GM18511 (cell line): ENCODE measurements around the gene SYT6.

Source experiments
- ATAC-seq: cut with Tn5 transposase; IDR thresholded peaks from one replicate; pipeline ENCODE4 v1.9.1; 2021; ENCODE audit warnings: mild to moderate bottlenecking, moderate library complexity; ENCODE audit not compliant: unreplicated experiment

SYT6 gene

DNA sequence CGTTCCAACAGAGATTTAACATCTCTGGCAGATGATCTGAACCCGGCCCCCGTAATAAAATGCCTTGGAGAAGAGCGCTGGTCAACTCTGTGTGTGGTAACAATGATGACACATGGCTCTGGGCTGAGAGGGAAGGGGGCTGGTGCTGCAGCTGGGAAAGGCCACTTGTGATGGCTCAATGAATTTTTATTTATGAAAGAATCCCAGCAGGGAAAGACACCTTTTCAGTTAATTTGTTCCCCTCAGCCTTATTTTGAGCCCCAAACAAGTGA, 59.4 kb downstream of the SYT6 start:
- ATAC-seq = no peak

DNA sequence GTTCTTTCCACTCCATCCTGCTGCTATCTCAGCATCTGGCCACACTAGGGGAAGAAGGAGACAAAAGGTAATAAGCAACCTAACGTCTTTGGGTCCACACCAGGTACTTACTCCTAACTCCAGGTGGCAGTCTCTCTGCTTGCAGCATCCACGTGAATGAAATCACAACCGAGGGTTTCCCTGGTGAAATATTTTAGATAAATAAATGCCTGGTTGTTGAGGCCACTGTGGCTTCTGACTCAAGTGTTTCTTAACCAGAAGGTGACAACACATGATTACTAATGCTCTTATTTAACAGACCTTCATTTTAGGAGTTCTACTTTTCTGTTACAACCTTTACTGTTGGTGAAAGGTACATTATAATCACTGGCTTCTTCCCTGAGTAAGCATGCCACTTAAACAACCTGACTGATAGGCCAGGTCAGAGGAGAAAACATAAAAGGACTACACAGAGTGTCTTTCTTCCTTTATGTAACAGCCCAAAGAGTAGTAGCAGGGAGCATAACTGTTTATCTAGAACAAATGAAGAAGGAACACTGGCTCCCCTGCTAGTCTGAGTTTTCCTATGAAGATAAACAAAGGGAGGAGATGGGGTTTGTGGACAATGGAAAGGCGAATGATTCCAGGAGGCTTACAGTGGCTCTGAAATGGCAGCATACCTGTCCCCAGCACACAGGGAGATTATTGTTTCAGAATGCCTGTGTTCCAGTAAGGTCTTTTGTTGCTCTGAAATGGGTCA, 59.9 kb downstream of the SYT6 start:
- ATAC-seq = no peak

DNA sequence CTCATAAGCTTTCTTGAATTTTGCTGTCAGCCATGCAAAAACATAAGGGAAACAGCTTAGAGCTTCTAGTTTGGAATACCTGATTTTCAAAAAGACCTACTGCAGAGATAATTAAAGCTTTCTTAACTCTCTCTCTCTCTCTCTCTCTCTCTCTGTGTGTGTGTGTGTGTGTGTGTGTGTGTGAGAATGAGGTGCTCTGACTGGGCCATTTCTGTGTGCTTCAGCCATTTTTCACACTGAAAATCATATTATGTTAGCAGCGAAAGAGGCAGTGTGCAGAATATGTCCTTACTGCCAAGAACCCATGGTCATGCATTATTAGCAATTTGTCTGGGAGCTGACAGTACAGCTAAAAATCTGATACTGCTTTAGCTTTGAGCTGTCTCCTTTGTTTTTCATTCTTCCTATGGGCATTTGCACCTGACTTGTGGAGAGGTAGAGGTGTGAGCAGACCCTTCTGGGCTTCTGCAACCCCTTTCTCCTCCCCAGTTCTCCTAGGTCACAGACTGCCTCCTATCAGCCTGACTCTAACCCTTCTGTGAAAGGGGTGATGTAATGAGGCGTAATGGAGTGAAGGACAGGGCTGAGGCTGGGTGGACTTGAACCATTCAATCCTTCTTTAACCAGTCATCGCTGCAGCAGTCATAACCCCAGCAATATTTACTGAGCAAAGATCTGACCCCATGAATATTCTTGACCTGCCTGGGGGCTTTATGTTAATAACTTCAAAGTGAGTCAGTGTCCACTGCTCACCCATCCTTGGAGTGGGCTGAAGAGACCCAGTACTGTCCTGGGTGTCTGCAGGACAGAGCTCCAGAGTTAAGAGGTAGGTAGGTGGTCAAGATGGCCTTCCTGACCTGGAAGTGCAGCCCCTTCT, 61.2 kb downstream of the SYT6 start:
- no peak for ATAC-seq

DNA sequence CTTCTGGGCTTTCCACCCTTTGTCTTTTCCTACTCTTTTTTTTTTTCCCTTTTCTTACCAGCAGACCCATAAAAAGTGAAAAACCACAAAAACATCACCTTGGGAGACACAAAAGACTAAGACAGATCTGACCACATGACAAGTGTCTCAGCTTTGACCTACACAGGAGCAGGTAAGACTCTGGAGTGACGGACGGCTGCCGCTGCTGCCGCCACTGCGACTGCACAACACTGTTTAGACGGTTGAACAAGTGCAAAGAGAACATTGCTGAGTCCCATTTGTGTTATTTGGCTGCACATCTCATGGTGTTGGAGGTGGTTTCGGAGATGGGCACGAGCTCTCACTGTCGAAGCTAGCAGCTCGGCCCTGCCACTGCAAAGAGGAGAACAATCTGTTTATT, 62.0 kb downstream of the SYT6 start:
- no peak for ATAC-seq

DNA sequence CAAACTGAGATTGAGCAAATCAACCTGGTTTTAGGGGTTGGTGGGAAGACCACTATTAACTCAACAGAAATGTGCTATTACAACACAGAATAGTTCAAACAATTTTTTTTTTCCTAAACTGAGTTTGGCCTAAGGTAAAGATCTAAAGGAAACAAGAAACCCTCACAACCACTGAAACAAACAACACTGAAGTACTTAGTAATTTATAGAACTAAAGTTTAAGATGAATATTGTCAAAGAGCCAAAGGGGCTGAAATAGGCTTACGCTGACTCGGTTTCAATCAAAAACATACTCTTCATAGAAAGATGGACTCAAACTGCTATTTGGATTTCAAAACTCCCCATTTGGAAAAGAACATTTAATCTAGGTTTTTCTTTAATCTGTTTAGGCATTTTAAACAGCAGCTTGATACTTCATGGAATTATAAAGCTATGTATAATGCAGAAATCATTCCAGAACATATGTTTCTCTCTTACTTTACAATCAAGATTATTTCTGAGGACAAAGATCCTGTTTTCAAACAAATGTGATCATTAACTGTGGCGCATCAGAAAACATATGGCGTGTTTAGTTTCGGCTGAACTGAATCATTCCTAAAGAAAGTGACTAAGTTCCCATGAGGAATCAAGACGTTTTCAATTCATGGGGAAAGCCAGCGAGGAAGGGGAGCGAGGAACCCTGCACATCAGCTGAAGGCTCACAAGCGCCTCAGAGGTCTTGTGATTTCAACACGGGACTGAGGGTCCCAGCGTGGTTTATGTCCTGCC, 62.7 kb downstream of the SYT6 start:
- ATAC-seq = no peak

DNA sequence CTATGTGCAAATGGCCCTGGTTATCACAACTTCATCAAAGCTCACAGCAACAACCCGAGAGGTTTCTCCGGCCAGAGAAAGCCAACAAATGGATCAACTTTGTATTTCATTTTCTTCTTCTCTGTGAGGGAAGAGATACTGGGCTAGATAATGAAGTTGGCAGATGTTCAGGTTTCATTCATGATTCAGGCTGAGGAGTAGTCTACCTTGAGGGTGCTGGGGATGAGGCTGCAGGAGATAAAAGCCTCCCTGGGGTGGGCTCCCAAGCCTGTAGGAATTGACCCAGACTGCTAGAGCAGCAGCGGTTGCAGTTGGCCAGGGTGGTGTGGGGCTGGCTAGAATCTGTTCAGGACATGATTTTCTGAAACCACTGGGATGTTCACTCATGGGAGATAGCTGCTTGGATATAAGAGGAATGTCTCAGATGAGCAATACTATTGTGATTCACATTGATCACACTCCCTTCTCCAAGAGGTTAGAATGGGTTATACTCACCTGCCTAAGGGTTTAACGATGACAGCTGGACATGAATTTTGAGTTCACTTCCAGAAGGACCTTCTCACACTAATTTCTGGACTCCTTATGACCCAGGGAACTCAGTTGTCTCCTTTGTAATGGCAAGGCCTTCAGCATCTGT, 64.0 kb downstream of the SYT6 start:
- no peak for ATAC-seq

DNA sequence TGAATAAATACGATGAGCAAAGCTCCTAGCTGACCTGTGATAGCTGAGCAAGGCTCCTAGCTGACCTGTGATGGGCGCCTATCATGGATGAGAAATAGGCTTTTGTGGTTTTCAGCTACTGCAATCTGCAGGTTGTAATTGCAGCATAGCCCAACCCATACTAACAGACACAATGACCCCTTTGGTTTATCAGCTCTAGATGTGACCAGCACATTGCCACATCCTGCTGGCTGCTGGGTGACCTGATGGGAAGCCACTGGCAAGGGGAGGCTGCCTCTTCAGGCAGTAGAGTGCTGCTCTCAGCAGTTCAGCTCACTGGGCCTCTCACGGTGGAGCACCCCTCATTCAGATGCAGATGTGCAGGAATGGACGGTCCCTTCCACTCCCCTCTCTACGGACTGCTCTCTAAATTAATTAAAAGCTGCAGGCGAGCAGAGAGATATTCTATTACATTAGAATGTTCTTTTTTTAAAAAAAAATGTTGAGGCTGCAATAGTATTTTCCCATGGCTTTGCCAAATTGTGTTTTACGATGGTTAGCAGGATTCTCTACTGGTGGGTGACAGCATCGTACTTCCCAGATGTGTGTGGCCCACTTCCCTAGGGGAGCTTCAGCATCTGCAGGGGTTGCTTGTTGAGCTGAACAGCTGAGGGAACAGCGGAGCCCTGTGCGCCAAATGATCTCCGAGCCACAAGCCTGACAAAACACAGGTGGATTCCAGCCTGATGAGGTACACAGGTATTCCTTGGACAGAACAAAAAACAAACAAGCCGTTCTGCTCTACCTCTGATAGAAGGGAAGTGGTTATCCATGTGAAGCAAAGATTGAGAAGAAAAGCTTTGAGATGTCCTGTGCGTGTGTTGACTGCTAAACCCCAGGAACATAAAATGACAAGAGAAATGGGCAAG, 65.0 kb downstream of the SYT6 start:
- no peak for ATAC-seq

DNA sequence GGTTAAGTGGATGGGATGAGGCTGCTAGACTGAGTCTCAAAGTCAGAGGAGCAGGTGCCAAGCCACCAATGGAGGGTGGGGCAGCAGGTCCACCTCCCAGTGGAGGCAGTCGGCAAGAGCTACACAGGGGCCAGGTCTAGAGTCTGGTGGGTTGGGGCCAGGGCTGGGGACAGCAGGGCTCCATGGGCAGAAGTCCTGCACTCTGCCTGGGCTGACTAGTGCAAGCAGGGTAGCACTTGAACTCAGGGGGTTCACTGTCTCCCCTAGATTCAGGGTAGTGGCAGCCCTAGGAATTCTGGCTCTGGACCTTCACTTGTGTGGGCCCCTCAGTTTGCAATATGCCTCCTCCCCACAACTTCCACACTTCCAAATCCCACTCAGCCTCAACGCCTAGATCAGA, 66.2 kb downstream of the SYT6 start:
- no peak for ATAC-seq

DNA sequence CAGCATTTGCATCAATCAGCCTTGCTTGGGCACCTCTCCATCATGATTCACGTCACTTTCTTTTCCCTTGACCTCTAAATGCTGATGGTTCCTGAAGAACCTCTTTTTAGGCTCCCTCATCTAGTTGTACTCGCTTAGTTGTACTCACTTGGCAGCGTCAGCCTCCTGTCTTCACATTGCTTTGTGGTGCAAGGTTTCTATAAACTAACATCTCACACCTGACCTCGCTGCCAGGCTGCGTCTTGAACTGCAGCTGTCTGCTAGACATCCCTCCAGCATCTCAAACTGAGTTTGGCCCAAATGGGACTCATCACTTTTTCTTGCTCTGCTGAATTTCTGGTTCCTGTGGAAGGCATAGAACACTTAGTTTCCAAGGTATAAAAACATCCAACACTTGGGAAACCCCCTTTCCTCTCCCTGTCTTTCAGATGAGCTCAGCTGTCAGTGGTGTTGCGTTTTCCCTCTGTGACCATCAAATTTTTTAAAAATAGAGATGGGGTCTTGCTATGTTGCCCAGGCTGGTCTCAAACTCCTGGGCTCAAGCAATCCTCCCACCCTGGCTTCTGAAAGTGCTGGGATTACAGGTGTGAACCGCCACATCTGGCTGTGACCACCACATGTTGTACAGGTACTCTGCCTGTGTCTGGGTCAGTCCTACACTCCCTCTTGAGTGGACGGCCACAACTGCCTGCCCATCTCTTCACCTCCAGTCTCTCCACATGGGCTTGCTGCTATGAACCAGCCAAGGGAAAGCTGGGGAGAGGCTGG, 66.9 kb downstream of the SYT6 start:
- no peak for ATAC-seq

DNA sequence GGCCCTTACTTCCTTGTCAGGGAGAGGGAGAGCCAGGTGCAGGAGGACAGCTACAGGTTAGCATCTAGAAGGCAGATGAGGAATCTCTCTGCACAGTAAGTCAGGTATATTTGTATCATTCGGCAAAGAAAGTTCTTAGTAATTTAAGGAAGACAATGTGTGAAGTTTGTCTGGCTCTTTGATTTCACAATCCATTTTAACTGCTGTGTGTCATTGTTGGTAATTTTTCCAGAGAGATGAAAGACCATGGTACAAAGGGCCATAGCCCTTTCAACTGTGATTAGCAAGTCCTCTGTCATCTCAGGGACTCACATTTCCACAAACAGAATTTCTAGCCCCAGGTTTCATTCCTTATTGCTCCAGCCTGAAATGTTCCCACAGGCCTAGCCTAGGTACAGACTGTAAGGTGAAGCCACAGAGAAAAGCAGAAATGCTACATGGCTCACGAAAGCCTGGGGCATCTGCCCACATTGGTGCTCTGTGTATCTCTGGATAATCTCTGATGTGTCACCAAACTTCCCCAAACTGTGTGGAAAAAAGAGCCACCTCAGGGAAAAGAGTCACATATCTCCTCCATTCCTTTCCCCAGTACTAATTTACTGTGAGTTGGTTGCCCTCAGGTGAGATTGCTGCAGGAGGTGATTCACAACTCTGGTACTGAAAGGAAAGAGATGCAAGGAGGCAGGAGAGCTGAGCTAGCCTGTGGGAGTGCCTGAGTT, 70.6 kb downstream of the SYT6 start:
- ATAC-seq = no peak

DNA sequence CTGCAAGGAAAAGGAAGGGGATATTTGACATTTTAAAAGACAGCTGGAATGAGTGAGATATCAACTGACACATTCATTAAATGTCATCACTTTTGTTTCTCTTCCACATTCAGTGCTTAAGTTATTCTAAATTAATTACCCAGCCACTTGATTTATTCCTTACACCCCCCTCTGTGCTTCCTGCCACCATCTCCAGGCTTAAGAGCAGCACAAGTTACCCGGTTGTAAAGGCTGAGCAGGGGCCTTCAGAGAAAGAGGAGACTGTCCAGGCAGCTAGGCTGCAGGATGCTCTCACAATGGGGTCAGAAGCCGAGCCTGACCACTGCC, 71.4 kb downstream of the SYT6 start:
- ATAC-seq = no peak

DNA sequence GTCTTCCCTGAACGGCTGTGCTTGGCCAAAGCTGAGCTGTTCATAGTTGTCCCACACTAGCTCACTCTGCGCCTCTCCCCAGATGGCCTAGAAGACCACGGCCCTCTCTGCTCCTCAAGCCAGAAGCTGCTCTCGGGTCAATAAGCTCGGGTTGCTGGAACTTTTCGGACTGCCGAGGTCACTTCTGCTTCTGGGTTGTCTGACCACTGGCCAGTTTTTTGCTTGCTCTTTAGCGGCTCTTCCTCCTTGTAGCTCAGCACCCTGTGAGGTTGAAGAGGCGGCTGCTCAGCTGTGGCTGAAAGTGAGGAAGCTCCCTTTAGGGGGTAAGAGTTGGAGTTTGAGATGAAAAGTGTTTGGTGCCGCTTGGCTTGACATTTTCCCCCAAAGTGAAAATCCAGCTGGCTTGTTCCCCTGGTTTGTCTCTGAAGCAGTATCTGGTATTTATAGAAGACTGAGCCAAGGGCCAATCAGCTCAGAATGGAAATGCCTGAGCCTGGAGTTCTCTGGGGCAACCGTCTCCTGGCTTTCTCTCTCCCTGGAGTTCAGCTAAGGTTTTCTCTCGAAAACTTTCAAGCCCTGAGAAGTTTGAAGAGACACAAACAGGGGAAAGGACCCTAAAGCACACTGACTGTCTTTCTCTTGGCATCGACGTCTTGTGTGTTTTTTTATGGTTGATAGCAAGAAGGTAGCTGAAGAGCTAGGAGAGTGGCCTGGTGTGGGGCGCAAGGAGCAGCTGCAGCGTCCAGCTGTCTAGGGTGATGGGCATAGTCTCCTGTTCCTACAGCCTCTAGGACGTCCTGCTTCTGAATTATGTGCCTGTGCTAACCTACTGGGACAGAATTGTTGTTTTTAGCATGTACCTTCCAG, 72.0 kb downstream of the SYT6 start:
- no peak for ATAC-seq

DNA sequence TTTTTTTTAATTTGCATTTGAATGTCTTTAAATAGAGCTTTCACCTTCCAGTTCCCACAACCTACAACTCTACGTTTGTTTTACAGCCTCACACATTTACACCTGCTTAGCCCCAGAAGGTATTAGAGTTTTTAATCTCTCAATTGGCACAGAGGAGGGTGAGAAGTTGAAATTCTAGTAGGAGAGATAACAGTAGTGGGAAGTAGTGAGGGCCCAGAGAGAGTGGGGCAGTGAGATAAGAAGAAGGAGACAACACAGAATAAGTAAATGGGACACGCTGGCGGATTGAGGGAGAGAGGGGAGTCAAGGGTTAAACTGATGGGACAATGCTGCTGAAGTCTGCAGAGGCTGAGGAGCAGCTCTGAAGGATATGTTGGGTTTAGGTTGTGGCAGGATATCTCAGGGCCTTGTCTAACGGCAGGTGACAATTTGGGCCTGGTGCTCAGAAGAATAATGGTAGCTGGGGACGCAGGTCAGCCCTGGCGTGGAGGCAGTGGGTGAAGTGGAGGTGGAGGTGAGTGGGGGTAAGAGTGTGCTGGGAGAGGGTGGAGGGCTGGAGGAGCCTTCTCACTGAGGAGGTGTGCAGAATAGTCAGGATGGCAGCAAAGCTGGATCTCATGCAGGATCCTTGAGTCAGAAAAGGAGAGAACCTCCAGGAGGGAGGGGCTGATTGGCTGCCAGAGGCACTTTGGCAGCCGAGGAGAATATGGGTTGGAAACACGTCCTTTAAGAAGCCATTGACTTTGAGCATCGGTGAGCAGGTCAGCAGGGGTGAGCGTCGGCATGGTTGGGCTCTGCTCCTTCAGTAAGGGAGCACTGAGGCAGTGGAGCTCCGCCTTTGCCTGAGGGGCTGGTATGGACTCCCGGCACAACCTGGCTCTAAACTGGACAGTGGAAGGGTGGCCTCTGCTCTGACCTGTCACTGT, 72.9 kb downstream of the SYT6 start:
- ATAC-seq = no peak

DNA sequence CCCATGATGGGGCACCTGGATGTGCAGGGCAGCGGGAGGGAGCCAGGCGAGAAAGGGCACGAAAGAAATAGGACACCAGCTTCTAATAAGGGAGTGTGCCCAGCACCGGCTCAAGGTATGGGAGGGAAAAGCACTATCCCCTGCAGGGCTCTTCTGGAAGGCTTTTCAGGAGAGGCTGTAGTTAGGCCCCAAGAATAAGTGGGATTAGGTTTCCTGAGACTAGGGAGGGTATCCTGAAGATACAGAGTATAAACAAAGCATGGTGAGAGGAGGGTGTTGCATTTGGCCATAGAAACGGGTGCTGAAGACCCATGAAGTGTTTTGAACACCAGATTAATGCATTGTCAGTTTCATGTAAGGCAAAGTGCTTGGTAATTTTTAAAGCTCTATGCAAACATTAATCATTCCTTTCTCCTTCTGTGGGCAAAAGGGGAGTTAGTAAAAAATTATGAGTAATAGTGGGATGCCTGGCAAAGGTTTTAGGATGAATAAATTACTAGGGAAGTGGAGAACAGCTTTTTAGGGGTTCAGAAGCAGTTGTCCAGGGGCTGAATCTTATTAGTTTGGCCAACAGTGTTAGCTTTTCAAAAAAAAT, 74.0 kb downstream of the SYT6 start:
- ATAC-seq = no peak

DNA sequence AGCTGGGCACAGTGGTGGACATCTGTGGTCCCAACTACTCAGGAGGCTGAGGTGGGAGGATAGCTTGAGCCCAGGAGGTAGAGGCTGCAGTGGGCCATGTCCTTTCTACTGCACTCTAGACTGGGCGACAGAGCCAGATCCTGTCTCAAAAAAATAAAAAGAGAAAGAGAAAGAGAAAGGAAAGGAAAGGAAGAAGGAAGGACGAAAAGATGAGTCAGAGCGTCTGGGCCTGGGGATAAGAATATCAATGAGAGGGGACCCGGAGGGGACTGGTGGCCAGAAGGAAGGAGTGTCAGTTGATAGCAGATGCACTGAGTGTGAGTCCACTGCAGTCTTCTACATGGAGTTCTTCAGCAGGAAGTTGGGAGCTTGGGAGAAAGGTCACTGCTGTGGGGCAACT, 75.6 kb downstream of the SYT6 start:
- no peak for ATAC-seq

DNA sequence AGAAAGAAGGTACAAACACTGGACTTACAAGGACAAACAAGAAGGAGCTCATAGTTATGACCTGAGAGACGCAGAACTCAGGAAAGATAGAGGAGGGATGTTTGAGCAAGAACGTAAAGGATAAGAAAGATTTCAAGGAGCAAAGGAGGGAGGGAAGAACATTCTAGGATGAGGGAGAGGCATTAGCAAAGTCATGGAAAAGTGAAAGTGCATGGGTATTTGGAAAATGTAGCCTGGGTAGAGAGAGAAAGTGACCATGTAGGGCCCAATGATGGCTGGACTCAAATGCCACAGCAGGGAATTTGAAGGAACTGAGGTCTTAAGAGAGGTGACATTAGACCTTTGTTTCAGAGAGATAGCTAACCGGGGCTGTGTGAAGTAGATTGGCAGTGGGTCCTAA, 76.5 kb downstream of the SYT6 start:
- ATAC-seq = no peak

DNA sequence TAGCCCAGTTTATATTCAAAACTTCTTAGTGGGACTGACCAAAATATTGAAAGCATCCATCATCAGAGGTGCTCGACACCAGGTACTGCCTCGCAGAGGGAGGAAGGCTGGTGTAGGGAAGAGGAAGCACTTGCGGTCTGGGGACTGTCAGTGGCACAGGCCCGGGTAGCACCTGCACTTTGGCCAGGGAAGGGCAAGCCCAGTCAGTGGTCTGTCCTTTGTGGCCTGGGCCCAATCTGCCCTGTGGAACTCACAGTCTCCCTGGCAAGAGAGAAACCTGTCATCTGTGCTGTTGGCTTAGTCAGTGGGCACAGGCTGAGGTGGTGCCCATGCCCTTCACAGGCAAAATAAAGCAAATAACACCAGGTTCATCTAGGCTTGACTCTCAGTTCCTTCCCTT, 77.4 kb downstream of the SYT6 start:
- no peak for ATAC-seq
